HL-60 (cell line): ENCODE results near the gene CFAP74.

ENCODE experiments used
- DNase-seq, 2 experiments: peaks; one replicate each; pipeline ENCODE4 v3.0.0-alpha.2; 2010 to 2020; ENCODE audit warnings: low read depth in 1 of 2, low spot score in 1 of 2
- H3K27ac ChIP-seq: fragments of 250-450 bp; sonication (Bioruptor Pico); replicated peaks from 2 replicates; pipeline ENCODE4 v1.5.1; 2020; ENCODE audit warnings: mild to moderate bottlenecking, moderate library complexity
- H3K27me3 ChIP-seq: fragments of 250-450 bp; sonication (Bioruptor Pico); 2 replicates; pipeline ENCODE4 v1.5.1; 2021; ENCODE audit warnings: mild to moderate bottlenecking, moderate library complexity; ENCODE audit not compliant: insufficient read depth, poor library complexity, severe bottlenecking
- H3K4me3 ChIP-seq: replicated peaks from 2 replicates; pipeline ENCODE4 v1.5.1; 2011; ENCODE audit warnings: mild to moderate bottlenecking, control low read depth, low read length; ENCODE audit not compliant: insufficient read depth
- GABPA ChIP-seq: IDR thresholded peaks from 2 replicates; pipeline ENCODE4 v1.6.1; 2012; ENCODE audit warnings: low read depth
- POLR2AphosphoS5 ChIP-seq: IDR thresholded peaks from 2 replicates; pipeline ENCODE4 v1.6.1; 2012; ENCODE audit warnings: low read depth
- SPI1 ChIP-seq: IDR thresholded peaks from 2 replicates; pipeline ENCODE4 v1.6.1; 2012; ENCODE audit warnings: low read depth, mild to moderate bottlenecking, borderline replicate concordance
- TF ChIP-seq, protein P1 (sequence below): IDR thresholded peaks from 2 replicates; pipeline ENCODE4 v1.6.1; 2012; ENCODE audit warnings: low read depth; ENCODE audit not compliant: insufficient replicate concordance
- TF ChIP-seq, protein P2 (sequence below): IDR thresholded peaks from one replicate; pipeline ENCODE4 v1.5.1; 2011; ENCODE audit warnings: low read length, control low read depth, inconsistent platforms; ENCODE audit not compliant: insufficient read depth

CFAP74 gene

DNA sequence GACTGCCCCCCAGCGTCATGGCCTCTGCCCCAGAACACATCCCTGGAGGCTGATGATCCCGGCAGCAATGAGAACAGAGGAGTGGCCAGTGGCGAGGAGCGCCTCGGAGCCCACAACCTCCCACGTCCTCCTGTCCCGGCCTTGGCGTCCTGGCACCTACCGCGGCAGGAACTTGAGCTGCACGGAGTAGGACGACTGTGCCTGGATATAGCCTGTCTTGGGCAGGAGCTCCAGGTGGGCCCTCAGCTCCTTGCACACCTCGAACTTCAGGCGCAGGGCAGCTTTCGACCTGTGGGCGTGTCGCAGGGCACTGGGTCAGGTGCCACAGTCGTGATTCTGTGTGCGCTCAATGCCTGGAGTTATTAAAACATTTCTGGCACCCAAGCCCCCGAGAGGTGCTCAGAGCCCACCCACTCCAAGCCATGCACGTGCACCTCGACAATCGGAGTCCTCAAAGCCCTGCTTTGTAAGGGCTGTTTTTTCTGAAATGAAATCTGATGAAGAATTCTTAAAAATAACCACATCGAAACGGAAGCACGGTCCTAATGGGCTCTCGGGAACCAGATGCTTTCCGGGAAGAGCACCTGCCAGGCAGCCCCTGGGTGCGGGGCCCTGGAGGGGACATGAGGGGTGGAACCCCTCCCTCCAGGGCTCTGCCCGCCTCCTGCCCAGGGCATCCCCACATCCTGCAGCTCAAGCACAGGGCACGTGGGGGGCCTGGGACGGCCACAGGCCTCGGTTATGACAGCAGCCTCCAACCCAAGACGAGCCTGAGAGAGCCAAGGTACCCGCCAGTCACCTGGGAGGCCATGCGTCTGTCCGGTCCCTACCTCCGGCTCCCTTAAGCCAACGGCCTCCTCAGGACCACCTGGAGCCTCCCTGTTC is 61.5 kb downstream of the CFAP74 start:
- TF ChIP-seq, protein P1, sequence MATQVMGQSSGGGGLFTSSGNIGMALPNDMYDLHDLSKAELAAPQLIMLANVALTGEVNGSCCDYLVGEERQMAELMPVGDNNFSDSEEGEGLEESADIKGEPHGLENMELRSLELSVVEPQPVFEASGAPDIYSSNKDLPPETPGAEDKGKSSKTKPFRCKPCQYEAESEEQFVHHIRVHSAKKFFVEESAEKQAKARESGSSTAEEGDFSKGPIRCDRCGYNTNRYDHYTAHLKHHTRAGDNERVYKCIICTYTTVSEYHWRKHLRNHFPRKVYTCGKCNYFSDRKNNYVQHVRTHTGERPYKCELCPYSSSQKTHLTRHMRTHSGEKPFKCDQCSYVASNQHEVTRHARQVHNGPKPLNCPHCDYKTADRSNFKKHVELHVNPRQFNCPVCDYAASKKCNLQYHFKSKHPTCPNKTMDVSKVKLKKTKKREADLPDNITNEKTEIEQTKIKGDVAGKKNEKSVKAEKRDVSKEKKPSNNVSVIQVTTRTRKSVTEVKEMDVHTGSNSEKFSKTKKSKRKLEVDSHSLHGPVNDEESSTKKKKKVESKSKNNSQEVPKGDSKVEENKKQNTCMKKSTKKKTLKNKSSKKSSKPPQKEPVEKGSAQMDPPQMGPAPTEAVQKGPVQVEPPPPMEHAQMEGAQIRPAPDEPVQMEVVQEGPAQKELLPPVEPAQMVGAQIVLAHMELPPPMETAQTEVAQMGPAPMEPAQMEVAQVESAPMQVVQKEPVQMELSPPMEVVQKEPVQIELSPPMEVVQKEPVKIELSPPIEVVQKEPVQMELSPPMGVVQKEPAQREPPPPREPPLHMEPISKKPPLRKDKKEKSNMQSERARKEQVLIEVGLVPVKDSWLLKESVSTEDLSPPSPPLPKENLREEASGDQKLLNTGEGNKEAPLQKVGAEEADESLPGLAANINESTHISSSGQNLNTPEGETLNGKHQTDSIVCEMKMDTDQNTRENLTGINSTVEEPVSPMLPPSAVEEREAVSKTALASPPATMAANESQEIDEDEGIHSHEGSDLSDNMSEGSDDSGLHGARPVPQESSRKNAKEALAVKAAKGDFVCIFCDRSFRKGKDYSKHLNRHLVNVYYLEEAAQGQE: no peak
- TF ChIP-seq GABPA: no peak
- TF ChIP-seq SPI1: no peak
- TF ChIP-seq, protein P2, sequence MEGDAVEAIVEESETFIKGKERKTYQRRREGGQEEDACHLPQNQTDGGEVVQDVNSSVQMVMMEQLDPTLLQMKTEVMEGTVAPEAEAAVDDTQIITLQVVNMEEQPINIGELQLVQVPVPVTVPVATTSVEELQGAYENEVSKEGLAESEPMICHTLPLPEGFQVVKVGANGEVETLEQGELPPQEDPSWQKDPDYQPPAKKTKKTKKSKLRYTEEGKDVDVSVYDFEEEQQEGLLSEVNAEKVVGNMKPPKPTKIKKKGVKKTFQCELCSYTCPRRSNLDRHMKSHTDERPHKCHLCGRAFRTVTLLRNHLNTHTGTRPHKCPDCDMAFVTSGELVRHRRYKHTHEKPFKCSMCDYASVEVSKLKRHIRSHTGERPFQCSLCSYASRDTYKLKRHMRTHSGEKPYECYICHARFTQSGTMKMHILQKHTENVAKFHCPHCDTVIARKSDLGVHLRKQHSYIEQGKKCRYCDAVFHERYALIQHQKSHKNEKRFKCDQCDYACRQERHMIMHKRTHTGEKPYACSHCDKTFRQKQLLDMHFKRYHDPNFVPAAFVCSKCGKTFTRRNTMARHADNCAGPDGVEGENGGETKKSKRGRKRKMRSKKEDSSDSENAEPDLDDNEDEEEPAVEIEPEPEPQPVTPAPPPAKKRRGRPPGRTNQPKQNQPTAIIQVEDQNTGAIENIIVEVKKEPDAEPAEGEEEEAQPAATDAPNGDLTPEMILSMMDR: no peak
- no peak for TF ChIP-seq POLR2AphosphoS5
- peaks cover 17% of the 10 kb centered on the region for H3K27me3 ChIP-seq
- DNase-seq: no peak
- H3K27ac ChIP-seq: no peak overlapping the region
- no peak overlapping the region for H3K4me3 ChIP-seq

GRCh38 chr1:1941211-1941841 is 62.3 kb downstream of the CFAP74 start:
- no peak for DNase-seq
- Histone ChIP-seq H3K27ac (no peak overlapping the region), H3K27me3 (peaks cover 17% of the 10 kb centered on the region), H3K4me3 (no peak overlapping the region)
- TF ChIP-seq, protein P2: no peak
- TF ChIP-seq POLR2AphosphoS5: no peak
- TF ChIP-seq, protein P1: no peak
- TF ChIP-seq GABPA: no peak
- no peak for TF ChIP-seq SPI1

DNA sequence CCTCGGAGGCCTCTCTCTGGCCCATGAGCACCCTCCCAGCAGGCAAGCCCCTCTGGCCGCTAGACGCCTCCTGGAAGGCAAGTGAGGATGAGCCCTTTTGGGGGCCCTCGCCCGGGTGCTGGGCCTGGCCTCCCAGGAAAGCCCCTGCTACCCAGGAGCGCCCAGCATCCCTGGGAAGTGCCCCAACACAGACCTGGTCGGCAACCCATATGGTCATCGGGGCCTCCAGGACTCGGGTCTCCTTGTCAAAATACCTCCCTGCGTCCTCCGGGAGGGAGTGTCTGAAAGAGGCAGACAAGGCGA is 63.5 kb downstream of the CFAP74 start:
- no peak for DNase-seq
- no peak overlapping the region for H3K27ac ChIP-seq
- no peak for TF ChIP-seq GABPA
- TF ChIP-seq, protein P1: no peak
- TF ChIP-seq SPI1: no peak
- TF ChIP-seq, protein P2: no peak
- no peak for TF ChIP-seq POLR2AphosphoS5
- H3K27me3 ChIP-seq: peaks cover 17% of the 10 kb centered on the region
- no peak overlapping the region for H3K4me3 ChIP-seq
